HG02884 (cell line): ENCODE data around the gene DLL1.
A peak's percentile ranks its signal among the peaks of the same experiment; 100 is the strongest.

ENCODE experiments used
- ATAC-seq: cut with Tn5 transposase; IDR thresholded peaks from one replicate; pipeline ENCODE4 v1.9.1; 2021; ENCODE audit warnings: mild to moderate bottlenecking, moderate library complexity; ENCODE audit not compliant: unreplicated experiment

Gene DLL1

GRCh38 chr6:170283212-170284081 is 7.4 kb downstream of the DLL1 start:
- ATAC-seq = no peak

DNA sequence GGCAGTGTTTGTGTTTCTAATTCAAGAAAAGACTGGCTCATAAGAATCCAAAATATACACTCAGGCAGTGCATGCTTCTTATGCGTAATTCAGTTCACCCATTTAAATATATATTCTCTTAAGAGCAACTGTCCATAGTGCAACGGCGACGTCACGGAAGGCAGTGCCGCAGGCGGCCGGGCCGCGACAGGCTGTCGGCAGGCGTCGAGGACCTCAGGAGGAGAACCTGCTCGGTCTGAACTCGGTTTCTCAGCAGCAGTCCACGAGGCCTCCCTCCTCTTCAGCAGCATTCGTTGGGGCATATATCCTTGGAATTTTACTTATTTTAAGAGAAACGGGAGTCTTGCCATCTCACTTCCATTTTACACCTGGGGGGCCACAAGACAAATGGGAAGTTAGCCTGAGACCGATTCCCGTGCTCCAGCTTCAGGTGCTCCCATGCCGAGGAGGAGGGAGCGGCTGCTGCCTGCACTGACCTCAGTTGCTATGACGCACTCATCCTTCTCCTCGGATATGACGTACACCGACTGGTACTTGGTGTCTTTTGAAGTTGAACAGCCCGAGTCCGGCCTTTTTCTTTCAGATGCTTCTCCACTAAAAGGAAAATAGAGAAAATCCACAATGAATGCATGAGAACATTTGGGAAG is 8.2 kb downstream of the DLL1 start:
- ATAC-seq = no peak

- ATAC-seq = no peak
Measured at GRCh38 chr6:170281331-170282292, 9.3 kb downstream of the DLL1 start.

DNA sequence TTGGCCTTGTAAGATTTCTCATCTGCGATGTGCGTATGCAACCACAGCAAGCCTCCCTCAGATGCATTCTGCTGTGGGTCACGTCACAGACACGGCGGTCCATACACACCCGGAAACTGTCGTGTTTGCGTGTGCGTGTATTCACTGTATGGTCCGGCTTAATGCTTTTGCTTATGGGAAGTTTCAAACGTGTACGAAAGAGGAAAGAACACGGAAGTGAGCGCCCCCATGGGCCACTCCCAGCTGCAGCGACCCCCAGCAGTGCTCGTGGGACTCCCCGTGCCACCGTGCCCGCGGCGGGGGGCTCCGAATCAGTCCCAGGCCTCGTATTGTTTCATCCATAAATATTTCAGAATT is 10.2 kb downstream of the DLL1 start:
- no peak for ATAC-seq

GRCh38 chr6:170279977-170280688 is 10.7 kb downstream of the DLL1 start:
- ATAC-seq = no peak

DNA sequence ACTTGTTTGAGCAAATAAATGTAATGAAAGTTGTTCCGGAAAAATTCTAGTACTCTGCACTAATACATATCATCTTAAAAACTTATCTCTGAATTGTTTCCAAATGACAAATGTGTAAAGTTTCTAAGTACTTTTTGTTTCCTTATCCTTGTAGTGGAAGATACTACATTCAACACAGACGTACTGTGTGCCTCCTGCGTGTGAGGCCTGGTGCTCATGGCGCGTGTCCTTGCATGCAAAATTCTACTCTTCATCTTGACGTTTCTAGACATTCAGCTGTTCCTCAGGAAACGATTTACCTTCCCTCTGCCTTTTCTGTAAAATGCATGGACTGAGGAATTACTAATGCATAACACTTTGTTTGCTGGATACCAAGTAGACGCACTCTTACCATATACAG is 11.5 kb downstream of the DLL1 start:
- ATAC-seq = no peak

GRCh38 chr6:170278743-170279094 is 12.2 kb downstream of the DLL1 start:
- no peak for ATAC-seq

- no peak for ATAC-seq
Measured at GRCh38 chr6:170277893-170278742, 12.8 kb downstream of the DLL1 start.

GRCh38 chr6:170276369-170277057 is 14.4 kb downstream of the DLL1 start:
- ATAC-seq = no peak

DNA sequence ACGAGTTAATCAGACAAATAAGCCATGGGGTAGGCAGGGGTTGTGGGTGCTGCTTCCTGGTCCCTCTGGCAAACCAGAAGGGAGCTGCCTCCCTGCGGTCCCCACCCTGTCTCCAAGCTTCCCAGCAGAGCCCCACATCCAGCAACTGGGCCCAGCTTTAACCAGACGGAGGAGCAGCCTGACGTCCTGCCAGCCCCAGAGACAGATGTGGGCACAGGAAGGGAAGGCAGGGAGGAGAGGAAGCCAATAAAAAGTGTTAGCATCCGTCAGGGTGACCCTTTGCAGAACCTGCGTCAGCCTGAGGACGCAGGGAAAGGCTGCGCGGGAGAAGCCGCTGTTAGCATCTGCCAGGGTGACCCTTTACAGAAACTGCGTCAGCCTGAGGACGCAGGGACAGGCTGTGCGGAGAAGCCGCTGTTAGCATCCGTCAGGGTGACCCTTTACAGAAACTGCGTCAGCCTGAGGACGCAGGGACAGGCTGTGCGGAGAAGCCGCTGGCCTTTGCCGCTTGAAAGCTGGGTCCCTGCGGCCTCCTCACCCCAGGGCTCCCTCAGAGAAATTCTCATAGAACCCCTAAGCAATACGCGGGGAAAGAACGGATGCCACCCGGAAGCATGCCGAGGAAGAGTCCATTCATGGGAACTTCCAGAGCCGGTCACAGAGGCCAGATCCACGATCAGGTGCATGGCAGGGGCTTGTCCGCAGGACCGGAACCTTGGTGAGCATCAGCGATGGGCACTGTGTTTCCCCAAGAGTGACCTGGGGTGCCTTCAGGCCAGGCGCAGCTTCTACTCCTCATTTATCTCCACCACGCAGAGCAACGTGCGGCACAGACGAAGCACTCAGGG is 15.9 kb downstream of the DLL1 start:
- no peak for ATAC-seq

- ATAC-seq = no peak
Measured at GRCh38 chr6:170273681-170274080, 17.2 kb downstream of the DLL1 start.

DNA sequence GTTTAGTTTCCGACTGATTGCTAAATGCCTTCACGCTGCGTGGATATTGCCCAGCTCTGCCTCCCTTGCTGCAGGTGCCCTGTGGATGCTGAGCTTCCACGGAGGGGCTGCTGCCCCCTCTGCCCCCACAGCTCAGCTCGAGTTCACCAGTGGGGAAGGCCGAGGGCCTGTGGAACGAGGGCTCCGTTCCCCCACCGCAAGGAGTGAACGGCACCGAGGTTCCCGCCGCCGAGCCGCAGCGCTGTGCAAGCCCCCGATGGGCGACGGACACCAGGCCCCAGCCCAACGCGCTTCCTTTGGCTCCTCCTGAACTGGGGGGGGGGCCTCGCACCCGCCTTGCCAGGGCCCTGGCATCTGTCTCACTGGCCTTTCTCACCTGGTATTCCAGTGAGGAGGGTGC is 17.7 kb downstream of the DLL1 start:
- no peak for ATAC-seq

GRCh38 chr6:170272341-170273065 is 18.4 kb downstream of the DLL1 start:
- no peak for ATAC-seq

- peak; percentile 98 for ATAC-seq
Measured at GRCh38 chr6:170271771-170272314, 19.0 kb downstream of the DLL1 start.

DNA sequence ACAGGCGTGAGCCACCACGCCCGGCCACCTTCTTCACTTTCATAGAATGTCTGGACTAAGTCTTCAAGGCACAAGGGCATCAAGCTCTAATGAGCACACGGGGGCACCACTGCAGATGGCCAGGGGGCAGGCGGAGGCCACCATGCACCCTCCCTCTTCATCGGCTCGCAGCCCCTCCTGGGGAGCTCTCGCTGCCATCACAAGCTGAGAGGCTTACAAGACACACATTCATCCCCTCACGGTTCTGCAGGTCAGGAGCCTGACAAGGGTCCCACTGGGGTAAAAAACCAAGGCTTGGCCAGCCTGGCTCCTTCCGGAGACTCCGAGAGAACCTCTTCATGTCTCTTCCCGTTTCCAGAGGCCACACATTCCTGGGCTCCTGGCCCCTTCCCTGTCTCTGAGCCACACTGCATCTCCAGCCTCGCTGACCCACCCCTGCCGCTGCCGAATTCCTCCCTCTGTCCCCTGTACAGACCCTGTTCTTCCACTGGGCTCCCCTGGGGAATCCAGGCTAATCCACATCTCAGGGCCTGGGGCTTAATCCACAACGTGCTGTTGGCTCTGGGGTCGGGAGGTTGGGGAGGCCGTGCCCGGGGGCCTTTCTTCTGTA is 19.8 kb downstream of the DLL1 start:
- no peak for ATAC-seq

- no peak for ATAC-seq
Measured at GRCh38 chr6:170269846-170270541, 20.9 kb downstream of the DLL1 start.
